Activated T-cell treated with anti-CD3 and anti-CD28 coated beads, Interleukin-2, amount 50 U/mL, for 48 hours (primary cell): ENCODE data around the gene VPS39.

Source experiments
- DNase-seq, 2 experiments: peaks; one replicate each; pipeline ENCODE4 v3.0.0-alpha.2; 2020

Gene VPS39

GRCh38 chr15:42128476-42128875, 79.6 kb downstream of the VPS39 start:
- DNase-seq = no peak

- DNase-seq = no peak
These were observed 84.6 kb downstream of the VPS39 start for GRCh38 chr15:42123546-42123945.

- no peak for DNase-seq
These were observed 86.4 kb downstream of the VPS39 start for GRCh38 chr15:42121682-42122081.

GRCh38 chr15:42121021-42121420, 87.1 kb downstream of the VPS39 start:
- DNase-seq = no peak

- no peak for DNase-seq
These were observed 87.8 kb downstream of the VPS39 start for GRCh38 chr15:42120285-42120684.

GRCh38 chr15:42119446-42119760, 88.7 kb downstream of the VPS39 start:
- DNase-seq = no peak

- DNase-seq = no peak
These were observed 89.3 kb downstream of the VPS39 start for GRCh38 chr15:42118650-42119445.

GRCh38 chr15:42111924-42112323, 96.2 kb downstream of the VPS39 start:
- DNase-seq = no peak

- no peak for DNase-seq
These were observed 97.7 kb downstream of the VPS39 start for GRCh38 chr15:42110367-42110766.

- DNase-seq = no peak
These were observed 99.3 kb downstream of the VPS39 start for GRCh38 chr15:42108806-42109205.
